GM18873 (cell line): ENCODE results near the gene ASB18.
"Not testable (repeated sequence)": the region's sequence is repeated elsewhere in the genome, so short reads cannot be mapped to it uniquely, and the experiment has no call there.

Source experiments
- ATAC-seq: cut with Tn5 transposase; IDR thresholded peaks from one replicate; pipeline ENCODE4 v1.9.1; 2021; ENCODE audit warnings: mild to moderate bottlenecking, moderate library complexity, moderate number of reproducible peaks; ENCODE audit not compliant: unreplicated experiment, low FRiP score

ASB18 gene

DNA sequence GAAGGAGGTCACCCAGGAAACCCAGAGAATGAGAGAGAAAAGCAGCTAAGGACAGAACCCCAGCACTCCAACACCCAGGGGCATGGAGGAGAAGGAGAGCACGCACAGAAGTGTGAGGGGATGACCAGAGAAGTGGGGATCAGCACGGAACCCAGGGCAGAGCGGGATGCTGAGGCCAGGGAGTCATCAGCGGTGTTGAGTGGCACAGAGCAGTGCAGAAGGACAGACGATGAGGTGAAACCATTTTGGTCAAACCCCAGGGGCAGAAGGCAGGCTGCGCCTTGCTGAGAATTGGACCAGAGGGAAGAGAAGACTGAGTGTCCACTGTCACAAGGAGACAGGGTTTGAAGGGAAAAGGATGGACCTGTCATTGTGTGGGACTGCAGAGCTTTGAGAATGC lies 23.4 kb upstream of the ASB18 start:
- no peak for ATAC-seq

DNA sequence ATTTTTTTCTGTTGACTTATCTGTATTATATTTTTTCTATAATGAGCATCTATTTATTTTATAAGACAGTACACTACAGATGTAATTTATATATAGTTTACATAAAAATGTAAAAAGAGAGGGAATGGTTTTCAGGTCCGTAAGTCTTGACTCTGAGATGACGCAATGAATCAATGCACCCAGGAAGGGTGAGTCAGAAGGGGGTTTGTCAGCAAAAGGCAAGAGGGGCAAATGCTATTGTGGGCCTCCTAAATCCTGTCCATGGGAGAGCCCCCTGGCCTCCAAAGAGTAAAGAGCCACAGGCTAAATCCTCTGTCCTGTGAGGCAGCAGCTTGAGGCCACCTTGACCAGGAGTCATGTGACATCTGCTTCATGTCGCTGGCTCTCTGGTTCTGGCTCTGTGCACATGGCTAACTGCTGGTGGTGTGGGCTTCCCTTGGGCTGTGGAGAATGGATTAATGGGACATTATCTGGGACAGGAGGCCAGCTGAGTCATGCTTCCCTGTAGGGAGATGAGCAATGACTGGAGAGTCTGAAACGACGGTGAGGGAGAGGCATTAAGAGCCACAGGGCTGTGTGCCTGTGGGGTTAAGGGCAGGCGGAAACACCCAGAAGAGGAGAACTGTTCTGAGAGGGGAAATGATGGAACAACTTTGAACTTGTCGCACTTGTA lies 22.8 kb upstream of the ASB18 start:
- no peak for ATAC-seq

DNA sequence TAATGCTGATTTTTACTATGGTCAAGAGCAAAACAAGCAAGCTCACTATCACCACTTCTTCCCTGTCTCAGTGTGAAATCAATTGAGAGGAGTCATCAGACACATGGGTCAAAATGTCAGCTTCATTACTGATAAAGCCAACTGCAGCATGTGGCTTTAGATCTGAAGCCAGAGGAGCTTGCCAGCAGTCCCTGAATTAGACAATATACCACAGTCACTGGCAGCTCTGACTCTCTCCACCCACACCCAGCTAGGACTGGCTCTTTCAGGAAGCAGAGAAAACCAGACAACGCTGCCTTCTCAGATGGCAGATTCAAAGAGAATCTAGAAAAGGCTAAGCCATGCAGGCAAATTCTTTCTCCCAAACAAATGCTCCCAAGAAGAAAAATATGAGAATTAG lies 20.0 kb upstream of the ASB18 start:
- ATAC-seq = no peak

DNA sequence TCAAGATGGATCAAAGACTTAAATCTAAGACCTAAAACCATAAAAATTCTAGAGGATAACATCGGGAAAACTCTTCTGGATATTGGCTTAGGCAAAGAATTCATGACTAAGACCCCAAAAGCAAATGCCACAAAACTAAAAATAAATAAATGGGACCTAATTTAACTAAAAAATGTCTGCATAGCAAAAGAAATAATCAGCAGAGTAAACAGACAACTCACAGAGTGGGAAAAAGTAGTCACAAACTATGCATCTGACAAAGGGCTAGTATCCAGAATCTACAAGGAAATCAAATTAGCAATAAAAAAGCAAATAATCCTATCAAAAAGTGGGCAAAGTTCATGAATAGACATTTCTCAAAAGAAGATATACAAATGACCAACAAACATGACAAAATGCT lies 18.2 kb upstream of the ASB18 start:
- no peak for ATAC-seq

- ATAC-seq = no peak
Observed at GRCh38 chr2:236281423-236281822, 17.2 kb upstream of the ASB18 start.

DNA sequence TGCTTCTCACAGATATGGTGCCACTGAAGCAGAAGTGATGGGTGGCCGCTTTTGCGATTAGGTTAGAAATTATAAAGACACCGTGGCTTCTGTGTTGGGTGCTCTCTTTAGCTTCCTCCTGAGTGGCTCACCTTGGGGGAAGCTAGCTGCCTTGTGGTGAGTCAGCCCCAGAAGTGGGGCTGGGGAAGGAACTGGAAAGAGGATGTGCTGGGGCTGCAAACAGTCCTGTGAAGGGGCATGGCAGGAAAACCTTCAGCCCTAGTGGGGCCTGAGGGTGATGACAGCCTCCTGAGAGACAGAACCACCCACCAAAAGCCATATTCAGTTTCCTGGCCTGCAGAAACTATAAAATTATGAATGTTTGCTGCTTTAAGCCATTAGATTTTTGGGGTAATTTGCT lies 8.9 kb upstream of the ASB18 start:
- no peak for ATAC-seq

DNA sequence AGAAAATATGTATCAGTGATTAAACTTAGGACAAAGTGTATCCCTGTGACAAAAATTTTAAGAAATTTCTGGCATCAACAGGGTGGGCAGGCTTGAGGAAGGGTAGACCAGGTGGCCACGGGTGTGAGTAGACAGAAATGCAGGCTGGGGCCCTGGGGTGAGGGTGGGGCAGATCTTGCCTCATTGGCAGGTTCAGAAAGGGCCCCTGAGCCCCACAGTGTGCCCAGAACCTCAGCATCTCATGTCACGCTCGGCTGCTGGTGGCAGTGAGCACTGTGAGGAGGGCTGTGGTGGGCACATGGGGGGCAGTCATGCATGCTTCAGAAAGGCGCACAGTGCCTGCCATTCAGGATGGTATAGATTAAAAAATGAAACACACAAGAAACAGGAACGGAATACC lies 7.6 kb upstream of the ASB18 start:
- no peak for ATAC-seq

GRCh38 chr2:236269876-236270275 lies 5.7 kb upstream of the ASB18 start:
- not testable (repeated sequence) for ATAC-seq

GRCh38 chr2:236265675-236266074 lies 1.5 kb upstream of the ASB18 start:
- no peak for ATAC-seq

DNA sequence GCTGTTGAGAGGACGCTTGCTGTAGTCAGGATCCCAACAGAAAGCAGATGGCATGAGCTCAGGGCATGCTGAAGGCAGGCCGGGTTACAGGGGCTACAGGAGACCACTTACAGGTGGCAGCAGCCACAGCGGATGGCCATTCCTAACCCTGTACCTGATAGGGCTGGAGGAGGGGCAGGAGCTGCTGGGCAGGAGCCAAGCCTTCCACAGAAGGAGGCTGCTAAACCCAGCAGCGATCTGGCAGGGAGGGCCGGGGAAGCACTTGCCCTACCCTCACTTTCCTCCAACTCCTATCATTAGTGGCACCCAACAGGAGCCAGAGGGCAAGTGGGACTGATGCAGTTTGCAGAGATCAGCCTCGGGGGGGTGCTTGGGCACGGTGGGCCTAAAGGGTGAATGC lies 2.0 kb downstream of the ASB18 start:
- no peak for ATAC-seq

- ATAC-seq = no peak
Observed at GRCh38 chr2:236261452-236261851, 2.8 kb downstream of the ASB18 start.

GRCh38 chr2:236259371-236259770 lies 4.8 kb downstream of the ASB18 start:
- no peak for ATAC-seq

- ATAC-seq = no peak
Observed at GRCh38 chr2:236257575-236257974, 6.6 kb downstream of the ASB18 start.

DNA sequence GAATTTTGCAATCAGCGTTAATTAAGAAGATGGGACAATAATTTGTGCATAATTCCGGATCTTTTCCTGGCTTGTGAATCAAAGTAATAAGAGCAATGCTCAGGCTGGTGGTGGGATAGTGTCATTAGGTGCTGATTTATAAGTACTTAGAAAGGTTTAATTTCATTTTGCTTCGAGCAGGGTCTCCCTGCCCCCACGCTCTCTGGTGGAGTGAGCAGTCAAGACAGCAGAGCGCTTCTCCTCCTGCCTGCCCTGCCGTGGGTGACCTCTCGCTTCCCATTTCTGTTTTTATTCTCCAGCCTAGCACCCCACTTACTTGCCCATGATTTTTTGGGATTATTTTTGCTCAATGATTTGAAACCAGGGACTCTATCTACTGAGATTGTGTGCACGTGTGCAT lies 7.1 kb downstream of the ASB18 start:
- no peak for ATAC-seq

DNA sequence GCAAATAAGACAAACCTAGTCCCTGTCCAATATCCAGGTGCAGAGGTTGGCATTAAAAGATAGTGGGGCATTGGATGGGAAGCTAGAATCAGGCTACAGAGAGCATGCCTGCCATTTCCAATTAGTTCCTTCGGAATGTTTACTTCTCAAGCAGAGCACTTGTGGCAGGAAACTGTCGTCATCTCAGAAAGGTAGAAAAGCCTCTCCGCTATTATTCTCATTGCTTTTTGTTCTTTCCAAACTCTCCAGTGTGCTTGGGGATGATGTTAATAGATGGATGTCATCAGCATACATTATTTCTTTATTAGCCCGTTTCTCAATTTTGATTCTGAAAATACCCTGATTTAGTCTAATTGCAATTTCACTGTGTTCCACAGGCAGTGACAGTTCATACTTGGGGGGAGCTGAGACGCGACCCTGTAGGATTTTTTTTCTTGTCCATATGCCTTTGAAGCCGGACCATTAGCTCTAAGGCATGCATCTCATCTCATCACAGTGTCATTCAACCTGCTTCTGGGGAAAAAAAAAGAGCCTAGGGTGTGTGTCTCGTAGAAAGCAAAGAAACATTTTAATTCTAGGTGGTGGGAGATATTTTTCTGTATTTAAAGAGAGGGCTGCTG lies 7.7 kb downstream of the ASB18 start:
- ATAC-seq = no peak

GRCh38 chr2:236254674-236255073 lies 9.5 kb downstream of the ASB18 start:
- no peak for ATAC-seq

DNA sequence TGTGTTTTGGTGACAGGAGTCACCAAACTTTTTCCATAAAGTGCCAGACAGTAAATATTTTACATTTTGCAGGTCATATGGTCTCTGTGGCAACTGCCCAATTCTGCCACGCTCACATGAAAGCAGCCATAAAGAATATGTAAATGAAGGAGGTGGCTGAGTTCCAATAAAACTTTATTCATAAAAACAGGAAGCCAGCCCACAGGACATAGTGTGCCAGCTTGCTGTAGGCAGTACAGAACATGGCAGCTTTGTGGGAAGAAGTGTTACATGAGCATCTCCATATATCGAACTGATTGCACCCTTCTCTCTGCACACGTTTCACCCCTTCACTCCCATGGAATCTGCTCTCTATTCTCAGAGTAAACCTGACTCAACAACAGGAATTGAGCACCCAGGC lies 10.2 kb downstream of the ASB18 start:
- ATAC-seq = no peak

GRCh38 chr2:236252602-236253001 lies 11.6 kb downstream of the ASB18 start:
- no peak for ATAC-seq

- no peak for ATAC-seq
Observed at GRCh38 chr2:236250909-236251579, 13.2 kb downstream of the ASB18 start.

GRCh38 chr2:236250286-236250685 lies 13.9 kb downstream of the ASB18 start:
- no peak for ATAC-seq

GRCh38 chr2:236249066-236249465 lies 15.1 kb downstream of the ASB18 start:
- no peak for ATAC-seq

DNA sequence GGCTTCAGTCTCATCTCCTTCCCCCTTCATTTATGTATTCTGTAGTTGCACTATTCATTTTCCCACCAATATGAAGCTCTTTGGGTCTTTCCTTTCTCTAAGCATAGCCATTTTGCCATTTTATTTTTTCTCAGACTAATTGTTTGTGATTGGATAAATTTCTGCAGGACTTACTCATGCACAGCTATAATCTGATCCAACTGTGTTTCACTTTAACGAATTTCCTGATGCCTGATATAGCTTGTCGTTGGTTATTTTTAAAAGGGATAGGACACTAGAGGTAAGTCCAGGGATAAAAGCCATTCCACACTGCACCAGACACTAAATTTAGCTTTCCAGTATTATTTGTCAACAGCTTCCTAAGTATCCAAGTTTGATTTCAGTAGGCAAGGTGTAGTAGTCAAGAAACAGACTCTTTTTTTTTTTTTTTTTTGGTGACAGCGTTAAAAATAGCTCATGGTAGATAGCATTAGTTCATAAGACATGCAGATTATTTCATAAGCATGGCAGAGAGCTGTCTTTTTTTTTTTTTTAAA lies 17.4 kb downstream of the ASB18 start:
- ATAC-seq = no peak
